DND-41 (cell line): ENCODE data around the gene PRDM2.

Experiments used
- EZH2 ChIP-seq: IDR thresholded peaks from 3 replicates; pipeline ENCODE4 v1.6.1; 2012; ENCODE audit warnings: borderline replicate concordance, low read depth, mild to moderate bottlenecking, moderate library complexity, low read length, inconsistent platforms; ENCODE audit not compliant: severe bottlenecking
- TF ChIP-seq, protein P1 (sequence below): IDR thresholded peaks from 2 replicates; pipeline ENCODE4 v1.5.1; 2012; ENCODE audit warnings: borderline replicate concordance, low read length, moderate library complexity, mild to moderate bottlenecking; ENCODE audit not compliant: poor library complexity, severe bottlenecking; ENCODE audit errors: extremely low read depth

GRCh38 chr1:13769212-13769611 lies 69.2 kb downstream of the PRDM2 start:
- TF ChIP-seq, protein P1, sequence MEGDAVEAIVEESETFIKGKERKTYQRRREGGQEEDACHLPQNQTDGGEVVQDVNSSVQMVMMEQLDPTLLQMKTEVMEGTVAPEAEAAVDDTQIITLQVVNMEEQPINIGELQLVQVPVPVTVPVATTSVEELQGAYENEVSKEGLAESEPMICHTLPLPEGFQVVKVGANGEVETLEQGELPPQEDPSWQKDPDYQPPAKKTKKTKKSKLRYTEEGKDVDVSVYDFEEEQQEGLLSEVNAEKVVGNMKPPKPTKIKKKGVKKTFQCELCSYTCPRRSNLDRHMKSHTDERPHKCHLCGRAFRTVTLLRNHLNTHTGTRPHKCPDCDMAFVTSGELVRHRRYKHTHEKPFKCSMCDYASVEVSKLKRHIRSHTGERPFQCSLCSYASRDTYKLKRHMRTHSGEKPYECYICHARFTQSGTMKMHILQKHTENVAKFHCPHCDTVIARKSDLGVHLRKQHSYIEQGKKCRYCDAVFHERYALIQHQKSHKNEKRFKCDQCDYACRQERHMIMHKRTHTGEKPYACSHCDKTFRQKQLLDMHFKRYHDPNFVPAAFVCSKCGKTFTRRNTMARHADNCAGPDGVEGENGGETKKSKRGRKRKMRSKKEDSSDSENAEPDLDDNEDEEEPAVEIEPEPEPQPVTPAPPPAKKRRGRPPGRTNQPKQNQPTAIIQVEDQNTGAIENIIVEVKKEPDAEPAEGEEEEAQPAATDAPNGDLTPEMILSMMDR = no peak
- TF ChIP-seq EZH2 = no peak
